Esophagus muscularis mucosa (tissue), 4 donors: ENCODE data around the gene ZNF207. TPM values are rescaled to one million over a fixed set of nuclear protein-coding genes. Genes with fewer than 3 reads are reported as not detected.

Experiments used
- DNase-seq: peaks from one replicate; pipeline ENCODE4 v3.0.0-alpha.2; 2017; ENCODE audit errors: extremely low spot score
- H3K27ac ChIP-seq, 4 donors: fragments of 200-600 bp; sonication (generic); replicated peaks in 1 of 4; 1 replicate in 3 of 4; 2 replicates in 1 of 4; pipeline ENCODE4 v1.5.1; 2016 to 2019; ENCODE audit warnings: mild to moderate bottlenecking in 1 of 4
- H3K27me3 ChIP-seq, 4 donors: fragments of 200-600 bp; sonication (generic); one replicate each; pipeline versions ENCODE4 v1.5.1 to v1.6.0; 2016 to 2019
- H3K36me3 ChIP-seq, 4 donors: fragments of 200-600 bp; sonication (generic); one replicate each; pipeline ENCODE4 v1.5.1; 2016 to 2019
- H3K4me1 ChIP-seq, 4 donors: fragments of 200-600 bp; sonication (generic); one replicate each; pipeline ENCODE4 v1.5.1; 2016 to 2019
- H3K4me3 ChIP-seq, 4 donors: fragments of 200-600 bp; sonication (generic); 1 replicate in 2 of 4; 2 replicates in 2 of 4; pipeline ENCODE4 v1.5.1; 2016 to 2019; ENCODE audit warnings: mild to moderate bottlenecking in 4 of 4, moderate library complexity in 1 of 4
- H3K9me3 ChIP-seq, 4 donors: fragments of 200-600 bp; sonication (generic); 1 replicate in 3 of 4; 2 replicates in 1 of 4; pipeline ENCODE4 v1.5.1; 2016 to 2019
- CTCF ChIP-seq, 3 experiments: fragments of 200-600 bp in 2 of 3; fragments of 450-650 bp in 1 of 3; sonication (generic) in 2 of 3; IDR thresholded peaks; one replicate each; pipeline ENCODE4 v1.5.1; 2017 to 2019; ENCODE audit warnings: antibody characterized with exemption in 3 of 3, mild to moderate bottlenecking in 2 of 3, moderate library complexity in 1 of 3
- EP300 ChIP-seq: sonication (generic); formaldehyde crosslinking; IDR thresholded peaks from one replicate; pipeline ENCODE4 v1.6.1; 2017; ENCODE audit warnings: antibody characterized with exemption
- POLR2A ChIP-seq: fragments of 450-650 bp; IDR thresholded peaks from one replicate; pipeline ENCODE4 v1.6.1; 2017; ENCODE audit warnings: antibody characterized with exemption, moderate library complexity, mild to moderate bottlenecking, low read depth
- POLR2AphosphoS5 ChIP-seq, 2 donors: sonication (generic); formaldehyde crosslinking; IDR thresholded peaks; one replicate each; pipeline ENCODE4 v1.6.1; 2017; ENCODE audit warnings: antibody characterized with exemption in 2 of 2
- WGBS: methylation state at CpG from one replicate; pipeline ENCODE4 v1.1.5; 2018; 5-methylcytosine and 5-hydroxymethylcytosine counted together
- intact Hi-C: fragments of 100-400 bp; cut with DNase I; formaldehyde crosslinking; loops from one replicate; pipeline ENCODE4 v1.15.1; 2023
- total RNA-seq, 4 donors: library from RNA; depleted of rRNA; stranded (reverse); fragments of >200 nt; gene quantifications; one replicate each; pipeline versions ENCODE4 v1.1.0 to v1.2.1, GENCODE V29; 2016

ZNF207 gene
- total RNA-seq: 10 to 100 TPM; 68.1 to 92.1 (median 86.3) TPM

DNA sequence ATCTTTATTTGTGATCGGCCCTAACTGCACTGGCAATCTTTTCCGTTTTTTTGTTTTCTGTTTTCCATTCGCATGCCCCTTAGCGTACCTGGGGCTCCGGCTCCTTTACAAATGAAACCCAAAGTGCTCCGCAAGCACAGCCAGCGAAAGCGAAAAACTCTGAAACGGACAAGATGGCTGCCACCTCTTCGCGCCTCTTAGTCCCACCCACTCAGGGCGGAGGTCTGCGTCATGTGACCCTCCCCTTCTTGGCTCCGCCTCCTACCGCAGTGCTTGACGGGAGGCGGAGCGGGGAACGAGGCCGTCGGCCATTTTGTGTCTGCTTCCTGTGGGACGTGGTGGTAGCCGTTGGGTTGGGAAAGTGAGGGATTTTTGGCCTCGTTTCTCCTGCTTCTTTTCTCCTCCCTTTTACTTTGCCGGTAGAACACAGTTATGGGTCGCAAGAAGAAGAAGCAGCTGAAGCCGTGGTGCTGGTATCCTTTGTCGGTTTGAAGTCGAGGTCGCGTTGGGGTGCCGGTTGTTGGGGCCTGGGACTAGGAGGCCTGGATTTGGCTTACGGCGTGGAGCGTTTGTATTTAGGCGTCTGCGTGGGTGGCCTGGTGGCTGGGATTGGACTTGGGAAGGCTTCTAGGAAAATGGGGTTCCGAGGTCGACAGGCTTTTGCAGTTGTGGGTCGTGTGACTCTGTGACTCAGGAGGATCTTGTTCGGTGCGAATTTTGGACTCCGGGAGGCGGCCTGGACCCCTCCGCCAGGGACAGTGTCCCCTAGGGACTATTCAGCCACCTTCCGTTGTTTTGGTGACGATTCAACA lies at the start of gene ZNF207:
Gene ZNF207 (plus strand): TSS at position 304 of the 812 bp plus-strand sequence. CDS start 129 bp downstream, at position 433.
- under 1% methylated on average over 47 of the region's 47 CpGs for WGBS
- intact Hi-C loops: no loop called here

GRCh38 chr17:32302037-32302436 lies 47.9 kb upstream of the ZNF207 start:
- no peak for DNase-seq
- H3K4me1 ChIP-seq: peaks cover 0 to 4% (median 0%) of the 10 kb centered on the region in 4 donors
- H3K27me3 ChIP-seq: no peaks in the 10 kb centered on the region
- no peak for TF ChIP-seq CTCF (IDR thresholded peaks at IDR 0.05)
- no peak for TF ChIP-seq EP300
- no peak for TF ChIP-seq POLR2A
- TF ChIP-seq POLR2AphosphoS5 (IDR thresholded peaks at IDR 0.05): no peak
- intact Hi-C loops: no loop called here
- H3K36me3 ChIP-seq: no peaks in the 10 kb centered on the region
- no peaks in the 10 kb centered on the region for H3K9me3 ChIP-seq
- WGBS: 79% methylated on average over 4 of the region's 4 CpGs
- no peak overlapping the region for H3K27ac ChIP-seq
- H3K4me3 ChIP-seq: no peak overlapping the region

More for the DNA sequence above, at the start of gene ZNF207:
- DNase-seq: peak; percentile 98
- Histone ChIP-seq H3K27me3 (no peaks in the 10 kb centered on the region), H3K27ac (peak within 1 kb of the TSS; percentile 89 to 99 (median 96)), H3K9me3 (no peaks in the 10 kb centered on the region), H3K4me3 (peak within 1 kb of the TSS; percentile 63 to 94 (median 88)), H3K4me1 (peaks cover 43 to 51% (median 49%) of the 10 kb centered on the region in 4 donors), H3K36me3 (peaks cover 0 to 33% (median 22%) of the 10 kb centered on the region in 4 donors)
- TF ChIP-seq CTCF (IDR thresholded peaks at IDR 0.05): no peak
- TF ChIP-seq POLR2AphosphoS5 (IDR thresholded peaks at IDR 0.05): peak; percentile 95 to 99
- peak; percentile 60 for TF ChIP-seq POLR2A

GRCh38 chr17:32302860-32303649 lies 46.9 kb upstream of the ZNF207 start:
- intact Hi-C loops: no loop called here
- H3K36me3 ChIP-seq: no peaks in the 10 kb centered on the region
- H3K27ac ChIP-seq: no peak overlapping the region
- 90% methylated on average over 6 of the region's 10 CpGs for WGBS
- DNase-seq: no peak
- no peaks in the 10 kb centered on the region for H3K9me3 ChIP-seq
- TF ChIP-seq CTCF (IDR thresholded peaks at IDR 0.05) (no peak), EP300 (no peak), POLR2A (no peak)
- peaks cover 0 to 3% (median 0%) of the 10 kb centered on the region in 4 donors for H3K4me1 ChIP-seq
- no peaks in the 10 kb centered on the region for H3K27me3 ChIP-seq
- H3K4me3 ChIP-seq: no peak overlapping the region

GRCh38 chr17:32303781-32304288 lies 46.1 kb upstream of the ZNF207 start:
- Histone ChIP-seq H3K4me3 (no peak overlapping the region), H3K9me3 (no peaks in the 10 kb centered on the region), H3K4me1 (no peaks in the 10 kb centered on the region), H3K36me3 (no peaks in the 10 kb centered on the region), H3K27me3 (no peaks in the 10 kb centered on the region), H3K27ac (no peak overlapping the region)
- no peak for TF ChIP-seq POLR2A
- TF ChIP-seq POLR2AphosphoS5 (IDR thresholded peaks at IDR 0.05): no peak
- no peak for TF ChIP-seq EP300
- TF ChIP-seq CTCF (IDR thresholded peaks at IDR 0.05): no peak
- intact Hi-C loops: no loop called here
- DNase-seq: no peak
- WGBS: 59% methylated on average over 2 of the region's 2 CpGs
